Measurements from ENCODE around the gene SURF2. TPM values are rescaled to one million over a fixed set of nuclear protein-coding genes. Genes with fewer than 3 reads are reported as not detected.

The SURF2 gene
- total RNA-seq, 1 experiment from 2014 or later = 39.5 TPM

GRCh38 chr9:133351526-133351907 is 4.8 kb upstream of the SURF2 start:
- H3K4me1 Mint-ChIP-seq (ENCODE audit: insufficient read depth, unreplicated experiment) = peaks cover 6% of the 10 kb centered on the region
- intact Hi-C loops (cut with micrococcal nuclease) = no loop called here
- ChIA-PET POLR2A (interaction anchor here (0.8 to 1.8 kb wide), 8 partner anchors 12 to 108 kb away, joined by 3 to 5 read pairs (median 4); partner anchors contain the start of genes CACFD1 and SURF6), CTCF (interaction anchor here (1.0 kb wide), 1 partner anchor 23 kb away, joined by 4 read pairs; no protein-coding TSS in a partner anchor)
- peaks cover 76% of the 10 kb centered on the region for H3K36me3 Mint-ChIP-seq (ENCODE audit: insufficient read depth, unreplicated experiment)
- H3K9me3 Mint-ChIP-seq (ENCODE audit: unreplicated experiment) = no peaks in the 10 kb centered on the region
- TF ChIP-seq CTCF (IDR thresholded peaks at IDR 0.05; ENCODE audit: unreplicated experiment) = no peak
- no TSS peak for BruUV-seq (replicated peaks)
- DNase-seq (ENCODE audit: unreplicated experiment) = peak; percentile 24
- no peak overlapping the region for H3K27ac Mint-ChIP-seq (ENCODE audit: low read depth, unreplicated experiment)
- H3K4me3 Mint-ChIP-seq (ENCODE audit: unreplicated experiment) = no peak overlapping the region
- no peaks in the 10 kb centered on the region for H3K27me3 Mint-ChIP-seq (ENCODE audit: insufficient read depth, unreplicated experiment)

GRCh38 chr9:133351908-133352634 is 4.3 kb upstream of the SURF2 start:
- intact Hi-C loops (cut with micrococcal nuclease) = no loop called here
- ChIA-PET CTCF (interaction anchor here (0.5 to 1.0 kb wide), 2 partner anchors 22 to 57 kb away, joined by 4 to 7 read pairs; no protein-coding TSS in a partner anchor), POLR2A (interaction anchor here (0.8 to 1.8 kb wide), 7 partner anchors 11 to 108 kb away, joined by 3 to 5 read pairs (median 4); partner anchors contain the start of gene CACFD1)
- peaks cover 70% of the 10 kb centered on the region for H3K36me3 Mint-ChIP-seq (ENCODE audit: insufficient read depth, unreplicated experiment)
- no peaks in the 10 kb centered on the region for H3K9me3 Mint-ChIP-seq (ENCODE audit: unreplicated experiment)
- H3K4me1 Mint-ChIP-seq (ENCODE audit: insufficient read depth, unreplicated experiment) = peaks cover 2% of the 10 kb centered on the region
- peak; percentile 65 for DNase-seq (ENCODE audit: unreplicated experiment)
- TF ChIP-seq CTCF (IDR thresholded peaks at IDR 0.05; ENCODE audit: unreplicated experiment) = peak; percentile 36
- H3K27me3 Mint-ChIP-seq (ENCODE audit: insufficient read depth, unreplicated experiment) = no peaks in the 10 kb centered on the region
- H3K4me3 Mint-ChIP-seq (ENCODE audit: unreplicated experiment) = no peak overlapping the region
- no peak overlapping the region for H3K27ac Mint-ChIP-seq (ENCODE audit: low read depth, unreplicated experiment)
- BruUV-seq (replicated peaks) = TSS peak; percentile 5

GRCh38 chr9:133352635-133353340 is 3.6 kb upstream of the SURF2 start:
- TF ChIP-seq CTCF (IDR thresholded peaks at IDR 0.05; ENCODE audit: unreplicated experiment) = no peak
- ChIA-PET POLR2A (interaction anchor here (0.6 to 1.7 kb wide), 4 partner anchors 10 to 1047 kb away, joined by 3 to 5 read pairs (median 4); no protein-coding TSS in a partner anchor), CTCF (interaction anchor here (0.5 to 0.7 kb wide), 2 partner anchors 56 to 165 kb away, joined by 3 to 7 read pairs; no protein-coding TSS in a partner anchor)
- BruUV-seq (replicated peaks) = no TSS peak
- peaks cover 71% of the 10 kb centered on the region for H3K36me3 Mint-ChIP-seq (ENCODE audit: insufficient read depth, unreplicated experiment)
- H3K4me1 Mint-ChIP-seq (ENCODE audit: insufficient read depth, unreplicated experiment) = peaks cover 3% of the 10 kb centered on the region
- intact Hi-C loops (cut with micrococcal nuclease) = no loop called here
- no peak overlapping the region for H3K27ac Mint-ChIP-seq (ENCODE audit: low read depth, unreplicated experiment)
- H3K4me3 Mint-ChIP-seq (ENCODE audit: unreplicated experiment) = no peak overlapping the region
- H3K27me3 Mint-ChIP-seq (ENCODE audit: insufficient read depth, unreplicated experiment) = no peaks in the 10 kb centered on the region
- DNase-seq (ENCODE audit: unreplicated experiment) = no peak
- H3K9me3 Mint-ChIP-seq (ENCODE audit: unreplicated experiment) = no peaks in the 10 kb centered on the region

- Mint-ChIP-seq H3K27ac (ENCODE audit: low read depth, unreplicated experiment) (no peak overlapping the region), H3K4me1 (ENCODE audit: insufficient read depth, unreplicated experiment) (peaks cover 10% of the 10 kb centered on the region), H3K27me3 (ENCODE audit: insufficient read depth, unreplicated experiment) (no peaks in the 10 kb centered on the region), H3K9me3 (ENCODE audit: unreplicated experiment) (no peaks in the 10 kb centered on the region), H3K4me3 (ENCODE audit: unreplicated experiment) (no peak overlapping the region), H3K36me3 (ENCODE audit: insufficient read depth, unreplicated experiment) (peaks cover 66% of the 10 kb centered on the region)
- ChIA-PET POLR2A (interaction anchor here (0.6 to 4.1 kb wide), 5 partner anchors 18 to 1047 kb away, joined by 3 to 65 read pairs (median 3); no protein-coding TSS in a partner anchor), CTCF (interaction anchor here (0.7 kb wide), 2 partner anchors 107 to 166 kb away, joined by 3 read pairs; no protein-coding TSS in a partner anchor)
- TF ChIP-seq CTCF (IDR thresholded peaks at IDR 0.05; ENCODE audit: unreplicated experiment) = no peak
- no TSS peak for BruUV-seq (replicated peaks)
- DNase-seq (ENCODE audit: unreplicated experiment) = no peak
- intact Hi-C loops (cut with micrococcal nuclease) = no loop called here
These were observed 2.8 kb upstream of the SURF2 start for GRCh38 chr9:133353548-133353947.

Data from MCF 10A (cell line).